ENCODE data around the gene HIC1. TPM values are rescaled to one million over a fixed set of nuclear protein-coding genes. Genes with fewer than 3 reads are reported as not detected.

Gene HIC1
- total and polyA plus RNA-seq, 3 donors from 2014 or later, result 8.7 to 38.4 (median 36.1) TPM

DNA sequence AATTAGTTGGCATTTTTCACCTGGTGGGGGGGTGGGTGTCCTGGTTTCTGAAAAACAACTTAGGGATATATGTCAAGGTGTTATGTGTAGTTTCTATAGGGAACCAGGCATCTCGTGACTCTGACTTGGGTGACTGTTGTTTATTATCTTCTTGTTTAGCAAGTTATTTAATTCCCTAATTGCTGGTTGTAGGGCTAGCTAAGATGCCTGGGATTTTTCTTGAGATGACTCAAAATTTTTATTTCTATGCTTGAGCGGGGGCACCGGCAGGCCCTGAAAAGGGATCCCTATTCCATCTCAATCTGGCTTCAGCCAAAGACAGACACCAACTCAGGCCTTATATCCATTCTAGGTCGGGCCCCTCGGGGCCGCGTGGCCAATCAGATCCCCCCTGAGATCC, 21.8 kb upstream of the HIC1 start:
- 93% methylated on average over 4 to 7 of the region's 7 CpGs for WGBS, 2 donors
- intact Hi-C loops (cut with DNase I; ENCODE audit: low total_unique reads), result no loop called here
- Histone ChIP-seq H3K9me3 (no peaks in the 10 kb centered on the region), H3K4me3 (no peak overlapping the region), H3K27ac (no peak overlapping the region), H3K36me3 (ENCODE audit: low read depth, missing control alignments) (no peaks in the 10 kb centered on the region), H3K4me1 (peaks cover 12% of the 10 kb centered on the region), H3K27me3 (no peaks in the 10 kb centered on the region)
- no peak for TF ChIP-seq POLR2A (IDR thresholded peaks at IDR 0.05)
- TF ChIP-seq, protein P1, sequence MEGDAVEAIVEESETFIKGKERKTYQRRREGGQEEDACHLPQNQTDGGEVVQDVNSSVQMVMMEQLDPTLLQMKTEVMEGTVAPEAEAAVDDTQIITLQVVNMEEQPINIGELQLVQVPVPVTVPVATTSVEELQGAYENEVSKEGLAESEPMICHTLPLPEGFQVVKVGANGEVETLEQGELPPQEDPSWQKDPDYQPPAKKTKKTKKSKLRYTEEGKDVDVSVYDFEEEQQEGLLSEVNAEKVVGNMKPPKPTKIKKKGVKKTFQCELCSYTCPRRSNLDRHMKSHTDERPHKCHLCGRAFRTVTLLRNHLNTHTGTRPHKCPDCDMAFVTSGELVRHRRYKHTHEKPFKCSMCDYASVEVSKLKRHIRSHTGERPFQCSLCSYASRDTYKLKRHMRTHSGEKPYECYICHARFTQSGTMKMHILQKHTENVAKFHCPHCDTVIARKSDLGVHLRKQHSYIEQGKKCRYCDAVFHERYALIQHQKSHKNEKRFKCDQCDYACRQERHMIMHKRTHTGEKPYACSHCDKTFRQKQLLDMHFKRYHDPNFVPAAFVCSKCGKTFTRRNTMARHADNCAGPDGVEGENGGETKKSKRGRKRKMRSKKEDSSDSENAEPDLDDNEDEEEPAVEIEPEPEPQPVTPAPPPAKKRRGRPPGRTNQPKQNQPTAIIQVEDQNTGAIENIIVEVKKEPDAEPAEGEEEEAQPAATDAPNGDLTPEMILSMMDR (IDR thresholded peaks at IDR 0.05), result no peak
- DNase-seq, result no peak

DNA sequence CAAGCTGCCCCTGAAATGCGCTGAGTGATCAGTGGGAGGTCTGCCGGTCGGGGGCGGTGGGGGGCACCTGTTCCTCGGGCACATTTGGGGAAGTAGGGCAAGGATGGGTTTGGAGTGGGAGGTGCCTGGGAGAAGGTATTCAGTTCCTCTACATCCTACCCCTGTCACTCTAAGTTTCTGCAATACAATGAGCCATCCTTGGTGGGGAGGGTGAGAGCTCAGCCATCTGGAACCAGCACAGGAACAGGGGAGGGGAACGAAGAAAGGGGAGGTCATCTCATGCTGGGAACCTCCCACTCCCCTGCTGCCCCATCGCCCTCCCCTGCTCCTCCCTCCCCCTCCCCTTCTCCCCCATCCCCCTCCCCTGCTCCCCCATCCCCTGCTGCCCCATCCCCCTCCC, 20.7 kb upstream of the HIC1 start:
- TF ChIP-seq POLR2A (IDR thresholded peaks at IDR 0.05), result no peak
- TF ChIP-seq, protein P1 (IDR thresholded peaks at IDR 0.05), result no peak
- peaks cover 12% of the 10 kb centered on the region for H3K4me1 ChIP-seq
- H3K9me3 ChIP-seq, result no peaks in the 10 kb centered on the region
- intact Hi-C loops (cut with DNase I; ENCODE audit: low total_unique reads), result no loop called here
- no peak overlapping the region for H3K4me3 ChIP-seq
- no peak for DNase-seq
- no peaks in the 10 kb centered on the region for H3K36me3 ChIP-seq (ENCODE audit: low read depth, missing control alignments)
- WGBS, 2 donors, result 83 to 89% methylated on average over 7 of the region's 7 CpGs
- H3K27me3 ChIP-seq, result no peaks in the 10 kb centered on the region
- H3K27ac ChIP-seq, result no peak overlapping the region

DNA sequence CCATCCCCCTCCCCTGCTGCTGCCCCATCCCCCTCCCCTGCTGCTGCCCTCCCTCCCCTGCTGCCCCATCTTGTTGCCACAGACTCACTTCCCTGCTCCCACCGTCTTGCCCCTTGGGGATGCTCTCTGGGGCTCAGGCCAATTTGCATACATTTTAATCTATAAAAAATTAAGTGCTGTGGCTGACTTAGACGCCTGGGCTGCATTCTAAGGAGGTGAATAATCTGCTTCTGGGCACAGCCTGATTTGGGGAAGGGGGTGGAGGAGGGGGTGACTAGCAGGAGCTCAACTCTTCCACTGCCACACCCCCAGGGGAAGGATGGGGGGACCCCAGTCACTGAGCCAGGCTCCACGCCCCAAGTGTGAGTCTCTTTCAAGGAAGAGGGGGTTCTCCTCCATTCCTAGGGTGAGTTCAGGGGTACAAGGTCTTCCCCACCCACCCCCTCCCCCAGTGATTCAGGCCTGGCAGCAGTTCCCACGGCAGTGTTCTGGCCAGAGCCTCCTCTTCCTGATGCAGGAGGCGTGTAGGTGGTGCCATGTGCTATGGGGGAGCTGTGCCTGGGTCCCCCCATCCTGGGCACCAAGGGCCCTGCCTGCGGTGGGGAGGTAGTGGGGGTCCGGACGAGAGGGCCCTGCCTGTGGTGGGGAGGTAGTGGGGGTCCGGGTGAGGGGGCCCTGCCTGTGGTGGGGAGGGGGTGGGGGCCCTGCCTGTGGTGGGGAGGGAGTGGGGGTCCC, 19.9 kb upstream of the HIC1 start:
- H3K4me3 ChIP-seq, result no peak overlapping the region
- peaks cover 12% of the 10 kb centered on the region for H3K4me1 ChIP-seq
- H3K27ac ChIP-seq, result no peak overlapping the region
- intact Hi-C loops (cut with DNase I; ENCODE audit: low total_unique reads), result no loop called here
- no peaks in the 10 kb centered on the region for H3K9me3 ChIP-seq
- 68 to 69% methylated on average over 3 to 8 of the region's 9 CpGs for WGBS, 2 donors
- DNase-seq, result no peak
- no peaks in the 10 kb centered on the region for H3K27me3 ChIP-seq
- H3K36me3 ChIP-seq (ENCODE audit: low read depth, missing control alignments), result no peaks in the 10 kb centered on the region
- no peak for TF ChIP-seq POLR2A (IDR thresholded peaks at IDR 0.05)
- TF ChIP-seq, protein P1 (IDR thresholded peaks at IDR 0.05), result no peak

DNA sequence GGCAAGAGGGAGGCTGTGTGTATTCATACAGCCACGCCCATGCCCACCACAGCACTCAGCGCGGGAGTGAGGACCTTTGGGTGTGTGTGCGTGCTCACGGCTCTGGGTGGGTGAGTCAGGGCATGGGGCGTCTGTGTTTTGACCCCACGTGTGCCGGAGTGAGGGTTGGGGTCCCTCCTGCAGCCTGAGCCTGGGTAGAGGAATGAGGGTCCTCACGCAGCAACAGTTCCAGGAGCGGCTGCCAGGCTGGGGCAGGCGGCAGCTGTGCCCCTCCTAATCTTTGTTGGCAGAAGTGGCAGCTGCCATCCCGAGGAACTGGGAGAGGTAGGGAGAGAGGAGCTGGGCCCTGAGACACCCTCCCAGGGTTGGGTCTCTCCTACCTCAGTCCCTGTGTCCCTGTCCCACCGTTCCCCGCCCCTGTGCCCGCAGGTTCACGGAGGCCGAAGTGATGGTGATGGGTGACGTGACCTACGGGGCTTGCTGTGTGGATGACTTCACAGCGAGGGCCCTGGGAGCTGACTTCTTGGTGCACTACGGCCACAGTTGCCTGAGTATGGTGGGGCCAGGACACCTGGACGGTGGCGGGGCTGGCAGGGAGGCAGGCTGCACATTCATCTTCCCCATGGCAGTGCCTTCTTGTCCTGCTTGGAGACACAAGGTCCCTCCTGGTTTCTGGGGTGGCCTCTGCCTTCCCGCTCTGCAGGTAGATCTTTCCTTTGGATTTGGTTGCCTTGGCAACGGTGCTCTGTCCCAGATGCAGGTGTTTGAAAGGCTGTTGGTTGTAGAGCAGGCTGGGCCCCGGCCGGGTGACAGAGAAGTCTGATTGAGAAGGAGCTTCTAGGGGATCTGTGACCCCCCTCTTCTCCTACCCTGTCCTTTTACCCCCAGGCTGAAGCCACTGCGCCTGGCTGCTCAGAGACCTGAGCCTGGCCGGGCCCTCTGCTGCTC, 19.1 kb upstream of the HIC1 start:
- Histone ChIP-seq H3K27me3 (no peaks in the 10 kb centered on the region), H3K36me3 (ENCODE audit: low read depth, missing control alignments) (no peaks in the 10 kb centered on the region), H3K4me3 (no peak overlapping the region), H3K27ac (no peak overlapping the region), H3K4me1 (peaks cover 11% of the 10 kb centered on the region), H3K9me3 (no peaks in the 10 kb centered on the region)
- no peak for TF ChIP-seq POLR2A (IDR thresholded peaks at IDR 0.05)
- TF ChIP-seq, protein P1 (IDR thresholded peaks at IDR 0.05), result no peak
- 94% methylated on average over 18 to 29 of the region's 29 CpGs for WGBS, 2 donors
- DNase-seq, result no peak
- intact Hi-C loops (cut with DNase I; ENCODE audit: low total_unique reads), result no loop called here
